ENCODE results near the gene NELL1. TPM values are rescaled to one million over a fixed set of nuclear protein-coding genes. Genes with fewer than 3 reads are reported as not detected.

The NELL1 gene
- total RNA-seq, 1 experiment from 2014 or later, result not detected

- H4K20me1 ChIP-seq (ENCODE audit: low read length), result no peaks in the 10 kb centered on the region
- CTCF ChIA-PET, result no interaction called here
- no TSS peak for BruUV-seq (replicated peaks)
- H3K9me3 ChIP-seq (ENCODE audit: low read length), result 0 out of 2 replicates have a peak, but pooled peaks cover 5% of the 10 kb centered on the region
- TF ChIP-seq EZH2 (IDR thresholded peaks at IDR 0.05; ENCODE audit: low read length, unreplicated experiment) (no peak), CTCF (conservative IDR thresholded peaks at IDR 0.05; ENCODE audit: low read depth, low read length) (no peak), EZH2phosphoT487 (IDR thresholded peaks at IDR 0.05; ENCODE audit: borderline replicate concordance, low read length) (no peak)
- DNase-seq, result no peak
- no peaks in the 10 kb centered on the region for H3K4me1 ChIP-seq (ENCODE audit: insufficient read depth, low read length)
- no peaks in the 10 kb centered on the region for H3K27me3 ChIP-seq (ENCODE audit: low read length)
- intact Hi-C loops (cut with micrococcal nuclease), result no loop called here
- H3K27ac ChIP-seq (ENCODE audit: low read length), result no peak overlapping the region
- no peak overlapping the region for H3K4me3 ChIP-seq (ENCODE audit: low read length)
- H3K79me2 ChIP-seq (ENCODE audit: low read length), result no peaks in the 10 kb centered on the region
- ATAC-seq, result no peak
- POLR2A ChIA-PET (ENCODE audit: unreplicated experiment), result no interaction called here
- no peaks in the 10 kb centered on the region for H3F3A ChIP-seq (ENCODE audit: low read length, unreplicated experiment)
- H3K9ac ChIP-seq (ENCODE audit: low read length), result no peak overlapping the region
- H3K4me2 ChIP-seq (ENCODE audit: low read length), result no peak overlapping the region
- no peaks in the 10 kb centered on the region for H3K36me3 ChIP-seq (ENCODE audit: low read depth, low read length)
- no peak overlapping the region for H2AFZ ChIP-seq (ENCODE audit: low read length)
- no peaks in the 10 kb centered on the region for H3K9me2 ChIP-seq (replicated peaks; ENCODE audit: low read length)
These were observed 526.6 kb downstream of the NELL1 start for GRCh38 chr11:21195995-21196394.

GRCh38 chr11:21198498-21198897 lies 529.1 kb downstream of the NELL1 start:
- H3K27ac ChIP-seq (ENCODE audit: low read length), result no peak overlapping the region
- H3K9me2 ChIP-seq (replicated peaks; ENCODE audit: low read length), result no peaks in the 10 kb centered on the region
- no peak overlapping the region for H3K4me2 ChIP-seq (ENCODE audit: low read length)
- H2AFZ ChIP-seq (ENCODE audit: low read length), result no peak overlapping the region
- H3K36me3 ChIP-seq (ENCODE audit: low read depth, low read length), result no peaks in the 10 kb centered on the region
- TF ChIP-seq EZH2 (IDR thresholded peaks at IDR 0.05; ENCODE audit: low read length, unreplicated experiment) (no peak), CTCF (conservative IDR thresholded peaks at IDR 0.05; ENCODE audit: low read depth, low read length) (no peak), EZH2phosphoT487 (IDR thresholded peaks at IDR 0.05; ENCODE audit: borderline replicate concordance, low read length) (no peak)
- ChIA-PET POLR2A (ENCODE audit: unreplicated experiment) (no interaction called here), CTCF (no interaction called here)
- no peak overlapping the region for H3K4me3 ChIP-seq (ENCODE audit: low read length)
- no peak for ATAC-seq
- BruUV-seq (replicated peaks), result no TSS peak
- no peak for DNase-seq
- 0 out of 2 replicates have a peak, but pooled peaks cover 5% of the 10 kb centered on the region for H3K9me3 ChIP-seq (ENCODE audit: low read length)
- no peaks in the 10 kb centered on the region for H3K27me3 ChIP-seq (ENCODE audit: low read length)
- no peaks in the 10 kb centered on the region for H3F3A ChIP-seq (ENCODE audit: low read length, unreplicated experiment)
- H3K79me2 ChIP-seq (ENCODE audit: low read length), result no peaks in the 10 kb centered on the region
- H3K4me1 ChIP-seq (ENCODE audit: insufficient read depth, low read length), result no peaks in the 10 kb centered on the region
- no peaks in the 10 kb centered on the region for H4K20me1 ChIP-seq (ENCODE audit: low read length)
- intact Hi-C loops (cut with micrococcal nuclease), result no loop called here
- no peak overlapping the region for H3K9ac ChIP-seq (ENCODE audit: low read length)

GRCh38 chr11:21205205-21205604 lies 535.8 kb downstream of the NELL1 start:
- no peaks in the 10 kb centered on the region for H3K79me2 ChIP-seq (ENCODE audit: low read length)
- H3K9ac ChIP-seq (ENCODE audit: low read length), result no peak overlapping the region
- no TSS peak for BruUV-seq (replicated peaks)
- intact Hi-C loops (cut with micrococcal nuclease), result no loop called here
- no peaks in the 10 kb centered on the region for H3K4me1 ChIP-seq (ENCODE audit: insufficient read depth, low read length)
- H3K36me3 ChIP-seq (ENCODE audit: low read depth, low read length), result no peaks in the 10 kb centered on the region
- POLR2A ChIA-PET (ENCODE audit: unreplicated experiment), result no interaction called here
- no peak overlapping the region for H2AFZ ChIP-seq (ENCODE audit: low read length)
- no peak for DNase-seq
- H3F3A ChIP-seq (ENCODE audit: low read length, unreplicated experiment), result no peaks in the 10 kb centered on the region
- ATAC-seq, result no peak
- H3K9me2 ChIP-seq (replicated peaks; ENCODE audit: low read length), result no peaks in the 10 kb centered on the region
- H3K4me3 ChIP-seq (ENCODE audit: low read length), result no peak overlapping the region
- H4K20me1 ChIP-seq (ENCODE audit: low read length), result no peaks in the 10 kb centered on the region
- no peak for TF ChIP-seq CTCF (conservative IDR thresholded peaks at IDR 0.05; ENCODE audit: low read depth, low read length)
- no peak for TF ChIP-seq EZH2 (IDR thresholded peaks at IDR 0.05; ENCODE audit: low read length, unreplicated experiment)
- CTCF ChIA-PET, result no interaction called here
- no peak overlapping the region for H3K27ac ChIP-seq (ENCODE audit: low read length)
- H3K4me2 ChIP-seq (ENCODE audit: low read length), result no peak overlapping the region
- no peaks in the 10 kb centered on the region for H3K27me3 ChIP-seq (ENCODE audit: low read length)
- no peaks in the 10 kb centered on the region for H3K9me3 ChIP-seq (ENCODE audit: low read length)
